ENCODE data around the gene PPP4R3A.
"Not testable (repeated sequence)": the region's sequence is repeated elsewhere in the genome, so short reads cannot be mapped to it uniquely, and the experiment has no call there.

PPP4R3A gene

DNA sequence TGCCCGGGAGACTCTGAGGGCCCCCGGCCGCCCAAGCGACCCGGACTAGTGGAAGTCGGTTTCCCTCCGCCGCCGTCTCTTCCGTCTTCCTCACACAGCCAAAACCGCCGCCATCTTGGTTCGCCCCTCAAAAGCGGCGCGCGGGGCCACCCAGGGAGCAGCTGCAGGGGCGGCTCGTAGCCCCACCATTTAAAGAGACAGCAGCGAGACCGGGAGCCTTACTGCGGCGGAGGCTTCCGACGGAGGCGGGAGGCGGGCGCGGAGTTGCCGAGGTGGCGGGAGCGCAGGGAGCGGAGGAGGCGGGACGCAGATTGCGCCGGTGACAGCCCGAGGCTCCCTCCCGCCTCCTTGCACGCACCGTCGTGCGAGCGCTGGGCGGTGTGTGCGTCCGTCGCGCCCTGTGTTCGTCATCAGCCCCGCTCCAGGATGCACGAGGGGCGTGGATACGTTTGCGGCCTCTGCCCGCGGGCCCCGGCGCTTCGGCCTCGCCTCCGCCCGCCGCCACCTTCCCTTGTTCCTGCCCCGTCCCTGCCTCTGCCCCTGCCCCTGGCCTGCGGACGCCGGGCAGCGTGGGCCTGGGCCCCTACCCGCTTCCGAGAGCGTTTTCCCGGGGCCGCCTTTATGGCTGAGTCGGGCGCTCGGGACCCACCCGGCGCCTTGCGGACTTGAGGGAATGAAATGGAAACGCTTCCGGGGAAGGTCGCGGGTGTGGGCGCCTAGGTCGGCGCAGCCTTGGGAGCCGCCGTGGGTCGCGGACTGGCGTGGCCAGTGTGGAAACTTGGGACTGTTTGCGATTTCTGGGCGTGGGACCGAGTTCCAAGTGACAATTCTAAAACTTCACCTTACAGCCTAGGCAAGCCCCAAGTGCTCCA lies at the start of gene PPP4R3A:
PPP4R3A (minus strand) TSS at position 140 of the 872 bp plus-strand sequence. CDS start 663 bp downstream, outside the sequence.
- in situ Hi-C loops (cut with MboI; ENCODE audit: low sequenced_read_pairs) = no loop called here

DNA sequence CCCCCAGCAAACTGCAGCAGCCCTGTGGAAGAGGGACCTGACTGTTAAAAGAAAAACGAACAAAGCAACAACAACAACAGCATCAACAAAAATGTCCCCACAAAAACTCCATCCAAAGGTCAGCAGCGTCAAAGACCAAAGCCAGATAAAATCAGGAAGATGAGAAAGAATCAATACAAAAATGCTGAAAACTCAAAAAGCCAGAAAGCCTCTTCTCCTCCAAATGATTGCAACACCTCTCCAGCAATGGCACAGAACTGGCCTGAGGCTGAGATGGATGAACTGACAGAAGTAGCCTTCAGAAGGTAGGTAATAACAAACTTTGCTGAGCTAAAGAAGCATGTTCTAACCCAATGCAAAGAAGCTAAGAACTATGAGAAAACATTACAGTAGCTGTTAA lies 45.4 kb upstream of the PPP4R3A start:
- in situ Hi-C loops (cut with MboI; ENCODE audit: low sequenced_read_pairs) = no loop called here

DNA sequence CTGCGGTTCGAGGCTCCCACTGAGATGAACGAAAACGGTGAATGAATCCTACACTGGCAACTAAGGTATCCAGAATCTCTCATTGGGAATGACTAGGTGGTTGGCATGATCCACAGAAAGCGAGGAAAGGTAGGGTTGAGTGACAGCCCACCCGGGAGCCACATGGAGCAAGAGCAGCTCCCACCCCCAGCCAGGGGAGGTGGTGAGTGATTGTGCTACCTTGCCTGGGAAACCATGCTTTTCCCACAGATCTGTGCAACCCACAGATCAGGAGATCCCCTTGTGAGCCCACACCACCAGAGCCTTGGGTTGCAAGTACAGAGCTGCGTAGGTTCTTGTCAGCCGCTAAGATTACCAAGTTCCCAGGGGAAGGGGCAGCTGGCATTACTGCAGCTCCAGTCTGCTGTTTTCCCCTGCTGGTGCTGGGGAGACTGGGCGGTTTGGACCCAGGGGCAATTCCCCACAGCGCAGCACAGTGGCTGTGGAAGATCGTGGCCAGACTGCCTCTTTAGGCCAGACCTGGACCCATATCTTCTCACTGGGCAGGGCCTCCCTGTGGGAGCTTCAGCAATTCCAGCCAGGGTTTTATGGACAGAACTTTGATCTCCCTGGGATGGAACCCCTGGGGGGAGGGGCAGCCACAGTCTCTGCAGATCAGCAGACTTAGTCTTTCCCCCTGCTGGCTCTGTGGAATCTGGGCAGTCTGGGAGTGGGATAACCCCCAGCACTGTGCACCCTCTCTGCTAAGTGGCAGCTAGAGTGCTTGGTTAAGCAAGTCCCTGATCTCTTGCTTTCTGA lies 44.6 kb upstream of the PPP4R3A start:
- in situ Hi-C loops (cut with MboI; ENCODE audit: low sequenced_read_pairs) = no loop called here

DNA sequence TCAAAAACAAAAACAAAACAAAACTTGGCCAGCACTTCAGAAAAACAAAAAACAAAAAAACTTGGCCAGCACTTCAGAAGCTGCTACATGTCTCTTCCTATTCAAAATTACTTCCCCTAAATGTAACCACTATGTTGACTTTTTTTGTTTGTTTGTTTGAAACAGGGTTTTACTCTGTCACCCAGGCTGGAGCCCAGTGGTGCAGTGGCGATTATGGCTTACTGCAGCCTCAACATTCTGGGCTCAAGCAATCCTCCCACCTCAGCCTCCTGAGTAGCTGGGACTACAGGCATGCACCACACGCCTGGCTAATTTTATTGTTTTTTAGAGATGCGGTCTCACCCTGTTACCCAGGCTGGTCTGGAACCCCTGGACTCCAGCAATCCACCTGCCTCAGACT lies 38.0 kb upstream of the PPP4R3A start:
- in situ Hi-C loops (cut with MboI; ENCODE audit: low sequenced_read_pairs) = no loop called here

DNA sequence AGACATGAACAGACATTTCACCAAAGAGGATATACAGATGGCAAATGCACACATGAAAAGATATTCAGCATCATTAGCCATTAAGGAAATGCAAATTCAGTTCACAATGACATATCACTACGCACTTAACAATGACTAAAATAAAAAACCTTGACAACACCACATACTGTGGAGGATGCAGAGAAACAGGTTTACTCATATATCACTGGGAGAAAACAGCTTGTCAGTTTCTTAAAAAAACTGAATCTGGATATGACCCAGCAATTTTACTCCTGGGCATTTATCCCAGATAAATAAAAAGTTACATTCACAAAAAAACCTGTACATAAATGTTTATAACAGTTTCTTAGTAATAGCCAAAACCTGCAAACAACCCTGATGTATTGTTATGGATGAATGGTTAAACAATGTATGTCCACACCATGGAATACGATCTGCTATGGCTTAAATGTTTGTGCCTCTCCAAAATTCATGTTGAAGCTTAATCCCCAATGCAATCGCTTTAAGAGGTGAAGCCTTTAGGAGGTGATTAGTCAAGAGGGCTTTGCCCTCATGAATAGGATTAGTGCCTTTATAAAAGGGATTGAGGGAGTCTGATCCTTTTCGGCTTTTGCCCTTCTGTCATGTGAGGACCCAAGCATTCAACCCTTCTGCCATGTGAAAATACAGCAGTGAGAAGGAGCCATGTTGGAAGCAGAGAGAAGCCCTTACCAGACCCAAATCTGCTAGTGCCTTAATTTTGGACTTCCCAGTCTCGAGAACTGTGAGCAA lies 36.0 kb upstream of the PPP4R3A start:
- in situ Hi-C loops (cut with MboI; ENCODE audit: low sequenced_read_pairs) = no loop called here

DNA sequence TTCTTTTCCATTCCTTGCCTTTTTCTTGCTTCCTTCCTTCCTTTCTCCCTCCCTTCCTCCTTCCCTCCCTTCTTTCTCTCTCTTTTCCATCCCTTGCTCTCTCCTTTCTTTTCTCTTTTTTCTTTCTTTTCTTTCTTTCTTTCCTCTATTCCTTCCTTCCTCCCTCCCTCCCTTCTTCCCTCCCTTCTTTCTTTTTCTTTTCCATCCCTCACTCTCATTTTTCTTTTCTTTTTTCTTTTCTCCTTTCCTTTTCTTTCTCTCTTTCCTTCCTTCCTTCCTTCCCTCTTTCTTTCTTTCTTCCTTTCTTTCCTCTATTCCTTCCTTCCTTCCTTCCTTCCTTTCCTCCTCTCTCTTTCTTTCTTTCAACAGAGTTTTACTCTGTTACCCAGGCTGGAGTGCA lies 35.1 kb upstream of the PPP4R3A start:
- in situ Hi-C loops (cut with MboI; ENCODE audit: low sequenced_read_pairs) = no loop called here

DNA sequence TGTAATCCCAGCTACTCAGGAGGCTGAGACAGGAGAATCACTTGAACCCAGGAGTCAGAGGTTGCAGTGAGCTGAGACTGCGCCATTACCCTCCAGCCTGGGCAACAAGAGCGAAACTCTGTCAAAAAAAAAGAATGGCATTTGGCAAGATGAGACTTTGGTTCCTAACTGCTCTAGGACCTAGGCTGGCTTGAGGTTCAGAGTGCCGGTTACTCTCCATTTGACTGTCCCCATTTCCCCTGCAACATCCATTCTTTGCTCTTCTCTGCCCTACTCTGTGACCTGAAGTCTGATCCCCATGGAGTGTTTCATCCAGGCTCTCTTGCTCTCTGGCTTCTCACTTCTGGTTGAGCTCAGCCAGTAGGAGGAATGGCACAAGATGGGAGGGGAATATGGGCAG lies 26.2 kb upstream of the PPP4R3A start:
- in situ Hi-C loops (cut with MboI; ENCODE audit: low sequenced_read_pairs) = no loop called here

DNA sequence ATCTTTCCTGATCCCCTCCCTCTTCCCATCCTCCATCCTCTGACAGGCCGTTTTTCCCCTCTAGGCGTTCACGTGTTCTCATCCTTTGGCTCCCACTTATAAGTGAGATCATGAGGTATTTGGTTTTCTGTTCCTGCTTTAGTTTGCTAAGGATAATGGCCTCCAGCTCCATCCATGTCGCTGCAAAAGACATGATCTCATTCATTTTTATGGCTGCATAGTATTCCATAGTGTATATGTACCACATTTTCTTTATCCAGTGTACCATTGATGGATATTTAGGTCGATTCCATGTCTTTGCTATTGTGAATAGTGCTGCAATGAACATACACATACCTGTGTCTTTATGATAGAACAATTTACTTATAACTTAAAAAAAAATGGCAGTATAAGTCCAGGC lies 23.9 kb upstream of the PPP4R3A start:
- in situ Hi-C loops (cut with MboI; ENCODE audit: low sequenced_read_pairs) = not testable (repeated sequence)

DNA sequence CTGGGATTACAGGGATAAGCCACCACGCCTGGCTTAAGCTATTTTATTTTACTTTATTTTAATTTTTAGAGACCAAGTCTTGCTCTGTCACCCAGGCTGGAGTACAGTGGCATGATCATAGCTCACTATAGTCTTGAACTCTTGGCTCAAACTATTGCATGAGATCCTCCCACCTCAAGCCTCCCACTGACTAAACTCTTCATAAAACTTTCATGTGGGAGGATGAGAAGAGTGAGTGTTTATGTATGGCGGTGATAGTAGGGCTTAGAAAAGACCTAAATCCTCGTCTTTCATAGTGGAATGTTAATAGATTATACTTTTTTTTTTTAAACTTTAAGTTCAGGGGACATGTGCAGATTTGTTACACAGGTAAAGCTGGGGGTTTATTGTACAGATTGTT lies 23.5 kb upstream of the PPP4R3A start:
- in situ Hi-C loops (cut with MboI; ENCODE audit: low sequenced_read_pairs) = no loop called here

DNA sequence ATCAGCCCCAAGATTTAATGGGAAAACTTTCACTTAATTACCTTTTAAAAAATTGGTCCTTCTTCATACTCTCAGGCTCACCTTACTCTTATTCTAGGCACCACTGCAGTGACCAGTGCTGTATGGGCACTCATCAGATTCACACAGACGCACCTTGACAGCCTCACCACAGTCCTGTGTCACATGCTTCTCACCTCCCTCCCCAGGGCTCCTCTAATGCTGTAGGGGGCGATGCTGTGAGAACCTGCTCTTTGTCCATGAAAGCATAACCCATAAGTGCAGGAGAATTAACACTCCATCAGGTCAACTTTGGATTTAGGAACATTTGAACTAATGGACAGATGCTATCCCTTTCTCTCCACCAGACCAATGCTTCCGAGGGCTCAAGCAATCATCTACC lies 13.9 kb upstream of the PPP4R3A start:
- in situ Hi-C loops (cut with MboI; ENCODE audit: low sequenced_read_pairs) = no loop called here

DNA sequence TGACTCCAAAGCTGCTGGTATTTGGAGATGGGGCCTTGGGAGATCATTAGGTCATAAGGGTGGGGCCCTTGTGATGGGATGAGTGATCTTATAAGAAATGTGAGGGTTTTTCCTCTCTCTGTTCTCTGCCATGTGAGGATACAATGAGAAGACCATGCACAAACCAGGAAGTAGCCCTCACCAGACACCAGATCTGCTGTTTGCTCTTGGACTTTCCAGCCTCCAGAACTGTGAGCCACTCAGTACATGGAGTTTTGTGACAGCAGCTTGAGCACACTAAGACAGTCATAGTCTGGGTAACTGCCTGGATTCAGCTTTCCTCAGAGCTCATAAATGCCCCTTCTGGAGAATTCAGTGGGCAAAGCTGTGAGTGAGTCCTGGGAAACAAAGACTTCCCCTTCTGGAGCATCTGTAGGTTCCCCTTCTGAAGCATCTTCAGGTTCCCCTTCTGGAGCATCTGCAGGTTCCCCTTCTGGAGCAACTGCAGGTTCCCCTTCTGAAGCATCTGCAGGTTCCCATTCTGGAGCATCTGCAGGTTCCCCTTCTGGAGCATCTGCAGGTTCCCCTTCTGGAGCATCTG lies 11.0 kb upstream of the PPP4R3A start:
- in situ Hi-C loops (cut with MboI; ENCODE audit: low sequenced_read_pairs) = no loop called here

DNA sequence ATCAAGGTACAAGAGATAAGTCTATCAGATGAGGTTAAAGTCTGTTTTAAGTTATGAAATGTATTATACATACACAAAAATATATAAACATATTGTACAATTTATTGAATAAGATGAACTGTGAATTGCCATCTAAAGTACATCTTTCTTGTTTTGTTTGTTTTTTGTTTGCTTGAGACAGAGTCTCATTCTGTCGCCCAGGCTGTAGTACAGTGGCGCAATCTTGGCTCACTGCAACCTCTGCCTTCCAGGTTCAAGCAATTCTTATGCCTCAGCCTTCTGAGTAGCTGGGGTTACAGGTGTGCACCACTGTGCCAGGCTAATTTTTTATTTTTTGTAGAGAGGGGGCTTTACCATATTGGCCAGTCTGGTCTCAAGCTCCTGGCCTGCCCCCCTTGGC lies 10.0 kb upstream of the PPP4R3A start:
- in situ Hi-C loops (cut with MboI; ENCODE audit: low sequenced_read_pairs) = no loop called here

DNA sequence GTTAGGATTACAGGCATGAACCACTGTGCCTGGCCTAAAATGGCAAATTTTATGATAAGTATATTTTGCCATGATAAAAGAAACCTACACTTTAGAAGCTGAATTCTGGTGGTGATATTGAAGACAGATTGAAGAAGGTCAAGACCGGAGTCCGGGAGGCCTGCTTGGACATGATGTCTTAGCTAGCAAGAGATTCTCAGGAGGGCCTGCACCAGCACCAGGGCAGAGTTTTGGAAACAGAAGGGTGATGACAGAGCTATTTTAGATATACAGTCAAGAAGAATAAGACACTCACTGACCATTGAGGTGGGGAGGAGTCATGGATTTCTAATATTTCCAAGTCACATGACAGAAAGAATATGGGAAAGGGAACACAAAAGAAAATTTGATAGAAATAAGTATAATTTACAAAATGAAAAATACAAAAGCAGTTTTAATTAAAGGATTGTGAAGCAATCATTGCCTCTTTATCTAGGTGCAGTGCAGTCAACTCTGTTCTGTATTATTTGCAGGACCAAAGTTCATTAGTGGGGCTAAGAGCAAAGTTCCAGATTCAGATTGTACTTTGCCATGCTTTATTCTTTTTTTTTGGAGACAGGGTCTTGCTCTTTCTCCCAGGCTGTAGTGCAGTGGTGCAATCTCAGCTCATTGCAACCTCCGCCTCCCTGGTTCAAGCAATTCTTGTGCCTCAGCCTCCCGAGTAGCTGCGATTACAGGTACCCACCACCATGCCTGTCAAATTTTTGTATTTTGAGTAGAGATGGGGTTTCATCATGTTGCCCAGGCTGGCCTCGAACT lies 9.3 kb upstream of the PPP4R3A start:
- in situ Hi-C loops (cut with MboI; ENCODE audit: low sequenced_read_pairs) = no loop called here

DNA sequence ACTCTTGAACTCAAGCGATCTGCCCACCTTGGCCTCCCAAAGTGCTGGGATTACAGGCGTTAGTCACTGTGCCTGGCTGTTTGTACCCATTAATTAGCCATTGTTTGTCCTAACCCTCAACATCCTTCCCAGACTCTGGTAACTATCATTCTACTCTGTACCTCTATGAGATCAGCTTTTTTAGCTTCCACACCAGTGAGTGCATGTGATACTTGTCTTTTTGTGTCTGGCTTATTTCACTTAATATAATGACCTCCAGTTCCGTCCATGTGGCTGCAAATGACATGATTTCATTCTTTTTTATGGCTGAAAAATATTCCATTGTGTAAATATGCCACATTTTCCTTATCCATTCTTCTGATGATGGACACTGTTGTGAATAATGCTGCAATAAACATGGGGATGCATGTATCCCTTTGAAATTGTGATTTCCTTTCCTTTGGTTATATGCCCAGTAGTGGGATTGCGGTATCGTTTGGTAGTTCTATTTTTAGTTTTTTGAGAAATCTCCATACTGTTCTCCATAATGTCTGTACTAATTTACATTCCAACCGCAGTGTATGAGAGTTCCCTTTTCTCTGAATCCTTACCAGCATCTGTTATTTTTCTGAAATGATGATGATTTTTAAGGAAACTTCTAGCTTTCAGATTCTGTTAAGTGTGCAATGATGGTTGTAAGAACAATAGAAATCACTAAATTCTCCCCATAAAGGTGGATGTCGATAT lies 6.7 kb upstream of the PPP4R3A start:
- in situ Hi-C loops (cut with MboI; ENCODE audit: low sequenced_read_pairs) = no loop called here

DNA sequence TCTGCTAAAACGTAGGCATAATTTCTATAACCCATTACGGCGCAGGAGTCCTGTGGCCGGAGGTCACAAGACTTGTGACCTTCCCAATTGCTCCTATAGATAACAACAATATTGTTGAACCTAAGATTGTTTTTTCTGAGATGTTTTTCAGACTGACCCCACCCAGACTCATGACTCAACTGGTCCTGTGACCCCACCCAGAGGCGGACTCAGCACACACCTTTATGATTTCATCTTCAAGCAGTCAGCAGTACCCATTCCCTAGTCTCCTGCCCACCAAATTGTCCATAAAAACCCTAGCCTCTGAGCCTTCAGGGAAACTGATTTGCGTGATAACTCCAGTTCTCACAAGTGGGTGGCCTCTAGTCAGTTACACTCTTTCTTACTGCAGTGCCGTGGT lies 5.9 kb upstream of the PPP4R3A start:
- in situ Hi-C loops (cut with MboI; ENCODE audit: low sequenced_read_pairs) = no loop called here

DNA sequence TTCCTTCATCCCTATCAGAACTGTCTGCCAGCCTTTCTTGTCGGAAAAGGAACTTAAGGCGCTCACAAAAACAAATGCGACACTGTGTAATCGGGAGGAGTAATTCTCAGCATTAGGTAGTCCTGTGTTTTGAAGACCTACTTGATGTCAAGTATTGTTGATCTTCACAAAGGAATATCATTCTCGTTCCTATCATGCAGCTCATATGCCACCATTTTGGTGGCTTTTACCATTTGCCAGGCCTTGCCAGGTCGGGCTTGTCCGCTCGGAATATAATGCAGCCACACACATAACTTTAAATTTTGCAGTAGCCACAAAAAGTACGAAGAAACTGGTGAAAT lies 903 bp upstream of the PPP4R3A start:
- in situ Hi-C loops (cut with MboI; ENCODE audit: low sequenced_read_pairs) = no loop called here

DNA sequence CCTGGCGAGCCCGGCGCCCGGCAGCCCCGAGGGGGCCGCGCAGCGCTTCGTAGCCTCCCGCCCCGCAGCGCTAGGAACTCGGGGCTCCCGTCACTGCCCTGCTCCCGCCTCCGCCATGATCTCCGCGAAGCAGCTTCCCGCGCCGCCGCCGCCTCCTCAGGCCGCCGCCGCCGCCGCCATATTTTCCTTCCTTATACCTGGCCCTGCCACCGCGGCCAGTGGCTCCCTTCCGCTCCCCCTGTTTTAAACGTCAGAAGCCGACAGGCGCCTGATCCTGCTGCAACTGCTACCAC lies 286 bp downstream of the PPP4R3A start:
- in situ Hi-C loops (cut with MboI; ENCODE audit: low sequenced_read_pairs) = no loop called here

DNA sequence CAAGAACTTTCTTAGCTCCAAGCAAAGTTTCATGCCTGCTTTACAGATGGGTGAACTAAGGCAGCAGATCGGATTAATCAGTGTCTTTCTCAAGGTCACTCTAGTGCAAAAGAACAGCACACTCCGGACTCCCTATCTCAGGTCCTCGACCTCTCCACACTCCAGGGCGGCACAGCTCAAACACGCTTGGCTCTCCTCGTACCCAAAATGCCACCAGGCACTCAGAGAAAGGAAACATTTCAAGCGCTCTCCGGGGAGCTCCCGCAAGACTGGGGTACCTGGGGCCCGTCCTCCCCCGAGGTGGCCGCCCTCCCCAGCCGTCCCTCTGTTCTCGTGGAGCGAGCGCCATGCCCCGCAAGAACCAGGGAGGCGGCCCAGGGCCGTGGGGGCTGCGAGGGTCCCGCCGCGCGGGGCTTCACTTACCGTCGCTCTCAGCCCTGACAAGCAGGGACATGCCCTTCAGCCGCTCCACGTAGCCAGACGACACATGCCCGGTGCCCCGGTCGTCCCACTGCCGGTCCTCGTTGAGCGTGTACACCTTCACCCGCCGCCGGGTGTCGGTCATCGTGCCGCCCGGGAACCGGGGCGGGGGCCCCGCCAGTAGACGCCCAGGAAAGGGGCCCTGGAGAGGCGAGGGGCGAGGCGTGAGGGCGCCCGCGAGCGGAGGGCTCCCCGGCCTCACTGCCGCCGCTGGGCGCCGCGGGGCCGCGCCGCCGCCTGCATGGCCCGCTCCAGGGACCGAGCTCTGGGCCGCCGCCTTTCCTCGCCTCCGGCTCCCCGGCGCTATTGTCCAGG lies 830 bp downstream of the PPP4R3A start:
- in situ Hi-C loops (cut with MboI; ENCODE audit: low sequenced_read_pairs) = no loop called here

DNA sequence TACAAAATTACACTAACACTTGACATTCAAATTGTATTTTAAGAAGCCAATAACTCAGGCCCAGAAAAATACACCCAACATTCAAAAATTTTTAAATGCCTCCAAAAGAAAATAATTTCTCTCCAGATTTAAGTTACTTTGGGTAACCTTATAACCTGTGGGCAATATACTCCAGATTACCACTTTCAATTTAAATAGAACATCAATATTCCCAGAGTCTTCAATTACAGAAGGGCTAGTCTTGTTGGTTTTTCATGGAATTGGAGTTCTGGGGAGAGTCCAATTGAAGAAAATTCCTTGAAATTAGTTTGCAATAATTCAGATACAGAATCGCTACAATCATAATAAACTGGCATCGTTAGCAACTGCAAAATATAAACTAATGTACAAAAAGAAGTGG lies 2.0 kb downstream of the PPP4R3A start:
- in situ Hi-C loops (cut with MboI; ENCODE audit: low sequenced_read_pairs) = no loop called here

All from HL-60/S4 (cell line).